NCI-H82 treated with DMSO at 0.1 percent for 48 hours (cell line): ENCODE results near the gene TMEM101.
A peak's percentile ranks its signal among the peaks of the same experiment; 100 is the strongest.
"Not testable (repeated sequence)": the region's sequence is repeated elsewhere in the genome, so short reads cannot be mapped to it uniquely, and the experiment has no call there.

Experiments used
- DNase-seq: peaks from one replicate; lab custom pipeline; 2025; ENCODE audit not compliant: unreplicated experiment; lab: John Stamatoyannopoulos, UW

The TMEM101 gene

DNA sequence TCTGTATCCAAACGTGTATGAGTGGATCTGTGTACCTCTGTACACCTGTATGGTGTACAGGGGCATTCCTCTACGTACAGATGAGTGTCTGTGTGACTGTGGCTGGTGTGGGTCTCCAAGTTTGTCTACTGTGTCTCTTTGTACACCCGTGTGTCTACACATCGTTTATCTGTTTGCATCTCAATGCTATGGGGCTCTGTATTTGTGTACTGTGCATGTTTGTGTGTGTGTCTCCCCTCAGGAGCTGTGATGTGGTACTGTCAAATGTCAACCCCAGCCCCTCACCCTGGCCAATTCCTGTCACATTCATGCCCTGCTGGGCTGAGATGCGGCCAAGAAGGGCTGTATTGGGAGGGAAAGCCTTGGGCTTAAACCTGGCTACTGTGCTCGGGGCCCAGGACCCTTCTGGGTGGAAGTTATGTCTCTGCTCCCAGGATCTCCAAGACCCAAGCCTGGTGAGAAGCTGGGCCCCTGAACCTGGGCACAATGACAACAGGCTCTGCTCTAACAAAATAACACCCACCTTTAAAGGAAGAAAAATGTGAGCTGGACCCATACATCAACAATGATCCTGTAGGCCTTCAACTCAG lies 13.8 kb downstream of the TMEM101 start:
- DNase-seq, result no peak

DNA sequence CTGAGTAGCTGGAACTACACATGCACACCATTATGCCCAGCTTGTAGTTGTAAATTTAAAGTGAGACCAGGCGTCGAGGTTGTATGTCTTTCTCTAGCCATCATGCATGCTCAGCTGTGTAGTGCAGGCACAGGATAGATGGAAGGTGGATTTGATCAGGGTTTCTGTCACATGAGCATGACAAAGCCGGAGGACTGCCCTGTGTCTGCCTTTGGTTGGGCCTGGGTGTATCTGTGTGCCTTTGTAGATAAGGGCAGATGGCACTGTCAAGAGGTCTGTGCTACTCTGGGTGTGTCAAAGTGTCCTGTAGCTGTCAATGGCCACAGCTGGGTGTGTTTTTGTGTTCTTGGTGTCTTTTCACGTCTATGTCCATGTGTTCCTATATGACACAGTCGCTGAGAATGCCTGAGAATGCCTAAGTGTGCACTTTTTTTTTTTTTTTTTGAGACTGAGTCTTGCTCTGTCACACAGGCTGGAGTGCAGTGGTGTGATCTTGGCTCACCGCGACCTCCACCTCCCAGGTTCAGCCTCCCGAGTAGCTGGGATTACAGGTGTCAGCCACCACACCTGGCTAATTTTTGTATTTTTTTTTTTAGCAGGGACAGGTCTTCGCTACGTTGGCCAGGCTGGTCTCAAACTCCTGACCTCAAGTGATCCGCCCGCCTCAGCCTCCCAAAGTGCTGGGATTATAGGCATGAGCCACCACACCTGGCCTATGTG lies 14.5 kb downstream of the TMEM101 start:
- DNase-seq, result no peak

GRCh38 chr17:43999024-43999423 lies 15.7 kb downstream of the TMEM101 start:
- no peak for DNase-seq

- no peak for DNase-seq
Measured at GRCh38 chr17:43998552-43998951, 16.2 kb downstream of the TMEM101 start.

- not testable (repeated sequence) for DNase-seq
Measured at GRCh38 chr17:43997180-43997579, 17.6 kb downstream of the TMEM101 start.

- DNase-seq, result no peak
Measured at GRCh38 chr17:43995150-43995471, 19.7 kb downstream of the TMEM101 start.

GRCh38 chr17:43994272-43995149 lies 20.3 kb downstream of the TMEM101 start:
- peak; percentile 14 for DNase-seq

DNA sequence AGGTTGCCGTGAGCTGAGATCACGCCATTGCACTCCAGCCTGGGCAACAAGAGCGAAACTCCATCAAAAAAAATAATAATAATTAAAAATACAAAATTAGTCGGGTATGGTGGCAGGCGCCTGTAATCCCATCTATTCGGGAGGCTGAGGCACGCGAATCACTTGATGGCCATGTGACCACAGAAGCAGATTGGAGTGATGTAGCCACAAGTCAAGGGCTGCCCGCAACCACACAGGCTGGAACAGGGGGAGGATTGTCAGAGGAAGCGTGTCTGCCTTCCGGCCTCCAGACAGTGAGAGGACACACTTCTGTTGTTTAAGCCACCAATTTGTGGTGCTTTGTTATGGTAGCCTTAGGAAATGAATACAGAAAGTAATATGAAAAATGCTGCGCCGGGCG lies 22.1 kb downstream of the TMEM101 start:
- no peak for DNase-seq

DNA sequence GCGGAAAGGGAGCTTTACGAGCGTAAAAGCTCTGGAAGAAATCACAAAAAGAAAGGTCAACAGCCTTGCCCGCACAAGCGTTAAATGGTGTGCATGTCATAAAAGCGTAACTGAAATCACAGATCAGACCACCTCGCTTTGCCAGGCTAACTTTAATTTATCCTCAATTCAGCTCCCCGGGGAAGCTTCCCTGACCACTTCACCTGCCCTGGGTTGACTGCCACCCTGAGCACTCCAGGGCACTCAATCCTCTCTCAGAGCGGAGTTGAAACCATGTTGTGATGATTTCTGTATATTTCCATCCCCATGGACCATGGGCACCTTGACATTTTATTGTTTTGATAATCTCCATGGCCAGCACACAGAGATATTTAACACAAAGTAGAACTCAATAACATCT lies 26.5 kb downstream of the TMEM101 start:
- DNase-seq, result no peak

GRCh38 chr17:43987131-43988021 lies 27.4 kb downstream of the TMEM101 start:
- no peak for DNase-seq

GRCh38 chr17:43986225-43986981 lies 28.4 kb downstream of the TMEM101 start:
- no peak for DNase-seq

- DNase-seq, result no peak
Measured at GRCh38 chr17:43984521-43984920, 30.2 kb downstream of the TMEM101 start.

DNA sequence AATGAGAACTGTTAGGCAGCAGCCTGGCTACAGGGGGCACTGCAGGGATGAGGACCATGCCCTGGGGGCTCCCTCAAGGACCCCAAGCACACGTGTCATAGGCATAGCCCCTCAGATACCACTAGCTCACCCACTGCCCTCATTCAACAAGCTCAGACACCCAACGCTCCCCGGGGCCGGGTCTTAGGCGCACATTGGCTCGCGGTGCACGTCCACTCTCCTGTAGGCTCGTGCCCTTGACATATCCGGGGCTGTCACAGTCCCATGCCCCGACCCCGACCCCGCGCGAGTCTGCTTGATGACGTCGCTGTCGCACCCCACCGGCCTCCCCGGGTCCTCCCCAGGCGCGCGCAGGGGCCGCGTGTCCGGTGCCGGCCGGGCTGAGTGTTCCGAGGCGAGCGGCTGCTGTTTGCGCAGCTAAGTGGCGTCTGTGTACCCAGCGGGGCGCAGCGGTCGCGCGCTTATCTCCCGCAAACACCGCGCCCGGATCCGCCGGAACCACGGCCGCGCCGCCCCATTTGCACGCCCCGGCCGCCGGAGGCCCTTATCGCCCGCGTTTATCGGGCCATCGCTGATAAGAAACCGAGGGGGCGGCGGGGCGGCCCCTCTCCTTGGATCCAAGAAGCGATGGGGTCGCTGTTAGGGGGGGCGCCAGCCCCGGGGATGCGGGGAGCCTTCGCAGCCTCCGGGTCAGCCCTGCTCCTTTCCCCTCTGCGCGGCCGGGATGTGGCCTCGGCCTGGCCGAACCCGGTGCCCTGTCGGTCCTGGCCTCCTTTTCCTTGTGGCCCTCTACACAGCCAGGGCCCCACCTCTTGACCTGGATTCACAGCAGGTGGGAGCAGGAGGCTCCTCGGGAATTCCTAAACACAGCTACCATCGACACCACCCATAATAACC lies 31.0 kb downstream of the TMEM101 start:
- DNase-seq, result no peak

GRCh38 chr17:43983196-43983514 lies 31.6 kb downstream of the TMEM101 start:
- no peak for DNase-seq

GRCh38 chr17:43982171-43982570 lies 32.6 kb downstream of the TMEM101 start:
- DNase-seq, result no peak

DNA sequence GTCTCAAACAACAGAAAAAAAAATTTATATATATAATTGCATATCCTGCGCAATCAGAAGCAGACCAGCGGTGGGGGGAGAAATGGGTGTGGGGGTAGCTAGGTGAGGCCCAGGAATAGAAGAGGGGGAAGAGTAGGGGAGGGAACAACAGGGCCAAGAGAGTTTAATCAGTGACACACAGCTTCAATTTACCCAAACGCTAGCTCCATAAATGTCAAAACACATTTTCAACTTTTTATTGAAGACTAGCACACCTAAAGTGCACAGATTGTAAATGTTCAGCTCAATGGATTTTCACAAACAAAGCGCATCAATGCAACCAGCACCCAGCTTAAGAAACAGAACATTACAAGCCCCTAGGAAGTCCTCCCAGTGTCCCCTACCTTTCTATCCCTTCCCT lies 35.1 kb downstream of the TMEM101 start:
- no peak for DNase-seq

- DNase-seq, result no peak
Measured at GRCh38 chr17:43979011-43979410, 35.8 kb downstream of the TMEM101 start.

DNA sequence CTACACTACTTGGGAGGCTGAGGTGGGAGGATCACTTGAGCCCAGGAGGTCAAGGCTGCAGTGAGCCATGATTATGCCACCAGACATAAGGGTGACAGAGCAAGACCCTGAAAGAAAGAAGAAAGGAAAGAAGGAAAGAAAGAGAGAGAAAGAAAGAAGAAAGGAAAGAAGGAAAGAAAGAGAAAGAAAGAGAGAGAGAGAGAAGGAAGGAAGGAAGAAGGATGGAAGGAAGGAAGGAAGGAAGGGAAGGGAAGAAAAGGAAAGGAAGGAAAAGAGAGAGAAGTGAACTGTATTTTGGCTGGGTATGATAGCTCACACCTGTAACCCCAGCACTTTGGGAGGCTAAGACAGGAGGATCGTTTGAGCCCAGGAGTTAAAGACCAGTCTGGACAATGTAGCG lies 36.7 kb downstream of the TMEM101 start:
- no peak for DNase-seq
